DOHH2 (cell line): ENCODE results near the gene KCNG1.

Source experiments
- H3F3A ChIP-seq: fragments of 200-600 bp; sonication (generic), shearing (Covaris generic); 2 replicates; pipeline ENCODE4 v1.6.0; 2016; ENCODE audit warnings: antibody characterized with exemption, mild to moderate bottlenecking; ENCODE audit not compliant: control insufficient read depth, insufficient read depth
- H3K27ac ChIP-seq: fragments of 200-600 bp; sonication (generic); 2 replicates; pipeline ENCODE4 v1.5.1; 2014; ENCODE audit warnings: low read depth, mild to moderate bottlenecking, low read length, moderate library complexity
- H3K27me3 ChIP-seq: fragments of 200-600 bp; sonication (generic); 2 replicates; pipeline ENCODE4 v1.6.1; 2014; ENCODE audit warnings: mild to moderate bottlenecking, low read length, mixed read lengths; ENCODE audit not compliant: control insufficient read depth
- H3K36me3 ChIP-seq: fragments of 200-600 bp; sonication (generic); 2 replicates; pipeline ENCODE4 v1.6.1; 2014; ENCODE audit warnings: mild to moderate bottlenecking, low read length, moderate library complexity, mixed read lengths; ENCODE audit not compliant: control insufficient read depth
- H3K4me1 ChIP-seq: fragments of 200-600 bp; sonication (generic); 2 replicates; pipeline ENCODE4 v1.6.1; 2014; ENCODE audit warnings: mild to moderate bottlenecking, low read length, mixed read lengths; ENCODE audit not compliant: control insufficient read depth
- H3K4me2 ChIP-seq: fragments of 200-600 bp; sonication (generic); 2 replicates; pipeline ENCODE4 v1.6.0; 2014; ENCODE audit warnings: mild to moderate bottlenecking, low read length, moderate library complexity
- H3K4me3 ChIP-seq: fragments of 200-600 bp; sonication (generic); 2 replicates; pipeline ENCODE4 v1.5.1; 2014; ENCODE audit warnings: mild to moderate bottlenecking, low read length, mixed read lengths
- H3K79me2 ChIP-seq: fragments of 200-600 bp; sonication (generic); 2 replicates; pipeline ENCODE4 v1.6.1; 2014; ENCODE audit warnings: mild to moderate bottlenecking, low read length, mixed read lengths; ENCODE audit not compliant: control insufficient read depth
- H3K9me2 ChIP-seq: fragments of 200-600 bp; sonication (generic); replicated peaks from 2 replicates; pipeline ENCODE4 v1.6.1; 2014; ENCODE audit warnings: mild to moderate bottlenecking, low read length, mixed read lengths; ENCODE audit not compliant: control insufficient read depth
- H3K9me3 ChIP-seq: fragments of 200-600 bp; sonication (generic); 2 replicates; pipeline ENCODE4 v1.6.1; 2014; ENCODE audit warnings: antibody characterized with exemption, low read length, mixed read lengths; ENCODE audit not compliant: control insufficient read depth, insufficient read depth
- H4K20me1 ChIP-seq: fragments of 200-600 bp; sonication (generic); 2 replicates; pipeline ENCODE4 v1.6.0; 2014; ENCODE audit warnings: low read depth, mild to moderate bottlenecking, antibody characterized with exemption, low read length, moderate library complexity; ENCODE audit not compliant: control insufficient read depth, insufficient read depth
- EZH2phosphoT487 ChIP-seq: fragments of 200-600 bp; sonication (generic); IDR thresholded peaks from 2 replicates; pipeline ENCODE4 v1.6.1; 2017; ENCODE audit warnings: borderline replicate concordance, mild to moderate bottlenecking, antibody characterized with exemption, low read length, moderate library complexity, mixed read lengths
- TF ChIP-seq, protein P1 (sequence below): fragments of 200-600 bp; sonication (generic); IDR thresholded peaks from one replicate; pipeline ENCODE4 v1.5.1; 2014; ENCODE audit warnings: antibody characterized with exemption, mild to moderate bottlenecking, low read depth, low read length; ENCODE audit not compliant: poor library complexity, severe bottlenecking

Gene KCNG1

DNA sequence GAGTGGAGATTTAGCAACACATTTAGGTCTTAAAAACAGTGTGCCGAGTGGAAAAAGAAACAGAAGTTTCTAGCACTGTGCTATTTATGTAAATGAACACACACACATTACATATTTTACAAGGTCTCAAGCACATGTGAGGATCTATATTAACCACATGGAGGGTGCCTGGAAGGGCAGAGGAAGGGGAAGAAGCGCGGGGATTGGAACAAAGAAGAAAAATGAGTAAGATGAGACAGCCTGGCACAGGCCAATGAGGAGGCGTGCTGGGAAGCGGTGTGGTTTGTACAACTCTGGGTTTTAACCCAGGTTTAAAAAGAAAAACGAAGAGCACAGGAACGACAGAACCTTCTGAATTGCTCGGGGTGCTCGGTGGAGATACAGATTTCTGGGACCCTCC, 5.7 kb downstream of the KCNG1 start:
- H4K20me1 ChIP-seq: no peaks in the 10 kb centered on the region
- H3K27ac ChIP-seq: no peak overlapping the region
- no peaks in the 10 kb centered on the region for H3K79me2 ChIP-seq
- no peaks in the 10 kb centered on the region for H3K36me3 ChIP-seq
- no peak overlapping the region for H3K4me3 ChIP-seq
- H3K9me2 ChIP-seq: no peaks in the 10 kb centered on the region
- H3K27me3 ChIP-seq: peaks cover 26% of the 10 kb centered on the region
- TF ChIP-seq, protein P1, sequence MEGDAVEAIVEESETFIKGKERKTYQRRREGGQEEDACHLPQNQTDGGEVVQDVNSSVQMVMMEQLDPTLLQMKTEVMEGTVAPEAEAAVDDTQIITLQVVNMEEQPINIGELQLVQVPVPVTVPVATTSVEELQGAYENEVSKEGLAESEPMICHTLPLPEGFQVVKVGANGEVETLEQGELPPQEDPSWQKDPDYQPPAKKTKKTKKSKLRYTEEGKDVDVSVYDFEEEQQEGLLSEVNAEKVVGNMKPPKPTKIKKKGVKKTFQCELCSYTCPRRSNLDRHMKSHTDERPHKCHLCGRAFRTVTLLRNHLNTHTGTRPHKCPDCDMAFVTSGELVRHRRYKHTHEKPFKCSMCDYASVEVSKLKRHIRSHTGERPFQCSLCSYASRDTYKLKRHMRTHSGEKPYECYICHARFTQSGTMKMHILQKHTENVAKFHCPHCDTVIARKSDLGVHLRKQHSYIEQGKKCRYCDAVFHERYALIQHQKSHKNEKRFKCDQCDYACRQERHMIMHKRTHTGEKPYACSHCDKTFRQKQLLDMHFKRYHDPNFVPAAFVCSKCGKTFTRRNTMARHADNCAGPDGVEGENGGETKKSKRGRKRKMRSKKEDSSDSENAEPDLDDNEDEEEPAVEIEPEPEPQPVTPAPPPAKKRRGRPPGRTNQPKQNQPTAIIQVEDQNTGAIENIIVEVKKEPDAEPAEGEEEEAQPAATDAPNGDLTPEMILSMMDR: no peak
- no peak for TF ChIP-seq EZH2phosphoT487
- no peaks in the 10 kb centered on the region for H3K4me1 ChIP-seq
- H3K4me2 ChIP-seq: no peak overlapping the region
- no peaks in the 10 kb centered on the region for H3K9me3 ChIP-seq
- H3F3A ChIP-seq: no peaks in the 10 kb centered on the region

DNA sequence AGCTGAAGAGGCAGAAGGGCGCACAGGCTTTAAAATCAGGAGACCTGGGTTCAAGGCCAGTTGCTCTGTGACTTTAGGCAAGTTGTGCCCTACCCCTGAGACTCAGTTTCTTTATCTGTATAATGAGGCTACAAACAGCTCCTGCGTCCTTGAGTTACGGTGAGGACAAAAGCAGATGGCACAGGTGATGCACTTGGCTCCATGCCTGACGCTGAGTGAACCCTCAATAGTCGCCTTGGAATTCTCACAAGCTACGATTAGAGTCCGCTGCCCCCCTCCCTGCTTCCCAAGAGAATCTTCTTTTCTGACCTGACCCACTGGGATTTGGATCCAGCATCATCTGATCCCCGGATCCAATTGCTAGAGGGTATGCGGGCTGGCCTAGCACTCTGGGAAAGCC, 6.4 kb downstream of the KCNG1 start:
- H3K4me1 ChIP-seq: no peaks in the 10 kb centered on the region
- peaks cover 22% of the 10 kb centered on the region for H3K27me3 ChIP-seq
- H3F3A ChIP-seq: no peaks in the 10 kb centered on the region
- no peaks in the 10 kb centered on the region for H3K36me3 ChIP-seq
- H3K9me2 ChIP-seq: no peaks in the 10 kb centered on the region
- TF ChIP-seq, protein P1: no peak
- no peak for TF ChIP-seq EZH2phosphoT487
- H3K9me3 ChIP-seq: no peaks in the 10 kb centered on the region
- H3K27ac ChIP-seq: no peak overlapping the region
- H4K20me1 ChIP-seq: no peaks in the 10 kb centered on the region
- H3K79me2 ChIP-seq: no peaks in the 10 kb centered on the region
- no peak overlapping the region for H3K4me2 ChIP-seq
- H3K4me3 ChIP-seq: no peak overlapping the region

DNA sequence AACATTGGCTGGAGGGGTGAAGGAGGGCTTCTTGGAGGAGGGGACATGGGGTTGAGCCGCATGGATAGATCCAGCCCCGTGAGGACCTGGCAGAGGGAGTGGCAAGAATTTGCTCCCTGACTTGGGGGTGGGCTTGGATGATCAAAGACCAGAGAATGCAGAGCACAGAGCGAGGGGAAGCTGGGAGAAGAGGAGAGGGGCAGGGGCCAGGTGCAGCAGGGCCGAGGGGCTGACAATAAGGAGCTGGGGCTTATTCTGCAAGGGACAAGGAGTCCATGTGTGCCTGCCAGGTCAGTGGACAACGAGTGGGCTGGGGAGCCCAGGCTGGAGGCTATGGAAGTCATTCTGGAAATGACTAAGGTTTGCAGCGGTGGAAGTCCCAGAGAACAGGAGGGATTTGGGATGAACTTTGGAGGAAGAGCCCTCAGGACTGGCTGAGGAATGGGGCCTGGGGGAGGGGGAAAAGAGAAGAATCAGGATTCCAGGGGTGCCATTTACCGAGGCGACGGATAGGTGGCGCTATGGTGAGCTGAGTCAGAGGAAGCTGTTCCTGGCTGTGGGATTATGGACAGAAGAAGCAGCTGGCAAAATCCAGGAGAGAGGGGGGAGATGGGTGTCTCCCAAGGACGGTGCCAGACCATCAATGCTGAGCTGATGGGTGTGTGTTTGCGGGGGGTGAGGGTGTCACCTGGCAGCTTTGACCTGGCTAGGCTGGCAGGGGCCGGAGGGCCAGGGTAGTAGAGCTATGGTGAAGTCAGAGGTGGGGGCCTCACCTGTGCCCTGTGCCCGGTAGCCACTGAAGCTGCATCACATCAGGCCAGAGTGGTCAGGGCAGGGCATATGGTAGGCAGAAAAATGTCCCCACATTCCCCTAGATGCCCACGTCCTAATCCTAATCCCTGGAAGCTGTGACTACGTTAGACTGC, 7.8 kb downstream of the KCNG1 start:
- Histone ChIP-seq H3K9me3 (no peaks in the 10 kb centered on the region), H3F3A (no peaks in the 10 kb centered on the region), H3K36me3 (no peaks in the 10 kb centered on the region), H3K27me3 (peaks cover 9% of the 10 kb centered on the region; the same call in 1 of the 2 replicates), H3K4me3 (no peak overlapping the region), H3K4me2 (no peak overlapping the region), H4K20me1 (no peaks in the 10 kb centered on the region), H3K4me1 (no peaks in the 10 kb centered on the region), H3K27ac (no peak overlapping the region), H3K9me2 (no peaks in the 10 kb centered on the region), H3K79me2 (no peaks in the 10 kb centered on the region)
- TF ChIP-seq, protein P1: peak; percentile 90
- no peak for TF ChIP-seq EZH2phosphoT487
